Measurements from ENCODE around the gene NAGPA. TPM values are rescaled to one million over a fixed set of nuclear protein-coding genes. Genes with fewer than 3 reads are reported as not detected.

Gene NAGPA
- total and polyA plus RNA-seq, 2 of the 13 experiments (the other 11 are each of a cell fraction or from before 2014, with no cell fraction given), result 27.1 to 60.3 TPM

DNA sequence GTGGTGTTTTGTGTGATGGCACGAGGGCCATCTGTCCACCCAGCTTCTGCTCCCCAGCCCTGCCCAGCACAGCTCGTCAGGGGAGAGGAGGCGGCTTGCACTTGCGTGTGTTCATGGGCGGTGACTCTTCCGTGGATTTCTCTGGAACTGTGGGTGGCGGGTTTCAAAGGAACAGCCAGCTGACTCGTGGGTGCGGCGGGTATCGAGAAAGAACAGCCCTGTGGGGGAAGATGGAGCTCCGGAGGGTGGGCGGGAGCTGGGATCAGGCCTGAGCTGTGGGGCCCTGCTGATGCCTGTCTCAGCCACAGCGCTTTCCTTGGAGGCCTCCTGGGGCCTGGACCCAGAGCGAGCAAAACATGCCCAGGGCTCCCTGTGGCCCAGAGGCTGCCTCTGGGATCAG is 13.2 kb downstream of the NAGPA start (continued):
- TF ChIP-seq, protein P1, sequence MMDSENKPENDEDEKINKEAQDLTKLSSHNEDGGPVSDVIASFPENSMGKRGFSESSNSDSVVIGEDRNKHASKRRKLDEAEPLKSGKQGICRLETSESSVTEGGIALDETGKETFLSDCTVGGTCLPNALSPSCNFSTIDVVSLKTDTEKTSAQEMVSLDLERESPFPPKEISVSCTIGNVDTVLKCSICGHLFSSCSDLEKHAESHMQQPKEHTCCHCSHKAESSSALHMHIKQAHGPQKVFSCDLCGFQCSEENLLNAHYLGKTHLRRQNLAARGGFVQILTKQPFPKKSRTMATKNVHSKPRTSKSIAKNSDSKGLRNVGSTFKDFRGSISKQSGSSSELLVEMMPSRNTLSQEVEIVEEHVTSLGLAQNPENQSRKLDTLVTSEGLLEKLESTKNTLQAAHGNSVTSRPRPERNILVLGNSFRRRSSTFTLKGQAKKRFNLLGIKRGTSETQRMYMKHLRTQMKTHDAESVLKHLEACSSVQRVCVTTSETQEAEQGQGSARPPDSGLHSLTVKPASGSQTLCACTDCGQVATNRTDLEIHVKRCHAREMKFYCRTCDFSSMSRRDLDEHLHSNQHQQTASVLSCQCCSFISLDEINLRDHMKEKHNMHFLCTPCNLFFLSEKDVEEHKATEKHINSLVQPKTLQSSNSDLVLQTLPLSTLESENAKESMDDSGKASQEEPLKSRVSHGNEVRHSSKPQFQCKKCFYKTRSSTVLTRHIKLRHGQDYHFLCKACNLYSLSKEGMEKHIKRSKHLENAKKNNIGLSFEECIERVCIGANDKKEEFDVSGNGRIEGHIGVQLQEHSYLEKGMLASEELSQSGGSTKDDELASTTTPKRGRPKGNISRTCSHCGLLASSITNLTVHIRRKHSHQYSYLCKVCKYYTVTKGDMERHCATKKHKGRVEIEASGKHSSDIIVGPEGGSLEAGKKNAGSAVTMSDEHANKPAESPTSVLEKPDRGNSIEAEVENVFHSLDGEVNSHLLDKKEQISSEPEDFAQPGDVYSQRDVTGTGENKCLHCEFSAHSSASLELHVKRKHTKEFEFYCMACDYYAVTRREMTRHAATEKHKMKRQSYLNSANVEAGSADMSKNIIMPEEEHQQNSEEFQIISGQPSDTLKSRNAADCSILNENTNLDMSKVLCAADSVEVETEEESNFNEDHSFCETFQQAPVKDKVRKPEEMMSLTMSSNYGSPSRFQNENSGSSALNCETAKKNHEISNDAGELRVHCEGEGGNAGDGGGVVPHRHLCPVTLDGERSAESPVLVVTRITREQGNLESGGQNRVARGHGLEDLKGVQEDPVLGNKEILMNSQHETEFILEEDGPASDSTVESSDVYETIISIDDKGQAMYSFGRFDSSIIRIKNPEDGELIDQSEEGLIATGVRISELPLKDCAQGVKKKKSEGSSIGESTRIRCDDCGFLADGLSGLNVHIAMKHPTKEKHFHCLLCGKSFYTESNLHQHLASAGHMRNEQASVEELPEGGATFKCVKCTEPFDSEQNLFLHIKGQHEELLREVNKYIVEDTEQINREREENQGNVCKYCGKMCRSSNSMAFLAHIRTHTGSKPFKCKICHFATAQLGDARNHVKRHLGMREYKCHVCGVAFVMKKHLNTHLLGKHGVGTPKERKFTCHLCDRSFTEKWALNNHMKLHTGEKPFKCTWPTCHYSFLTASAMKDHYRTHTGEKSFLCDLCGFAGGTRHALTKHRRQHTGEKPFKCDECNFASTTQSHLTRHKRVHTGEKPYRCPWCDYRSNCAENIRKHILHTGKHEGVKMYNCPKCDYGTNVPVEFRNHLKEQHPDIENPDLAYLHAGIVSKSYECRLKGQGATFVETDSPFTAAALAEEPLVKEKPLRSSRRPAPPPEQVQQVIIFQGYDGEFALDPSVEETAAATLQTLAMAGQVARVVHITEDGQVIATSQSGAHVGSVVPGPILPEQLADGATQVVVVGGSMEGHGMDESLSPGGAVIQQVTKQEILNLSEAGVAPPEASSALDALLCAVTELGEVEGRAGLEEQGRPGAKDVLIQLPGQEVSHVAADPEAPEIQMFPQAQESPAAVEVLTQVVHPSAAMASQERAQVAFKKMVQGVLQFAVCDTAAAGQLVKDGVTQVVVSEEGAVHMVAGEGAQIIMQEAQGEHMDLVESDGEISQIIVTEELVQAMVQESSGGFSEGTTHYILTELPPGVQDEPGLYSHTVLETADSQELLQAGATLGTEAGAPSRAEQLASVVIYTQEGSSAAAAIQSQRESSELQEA (CRISPR knock-in tag; IDR thresholded peaks at IDR 0.05; ENCODE audit: not compliant biosample characterization), result peak; percentile 44
- no peak for TF ChIP-seq MTA3 (CRISPR knock-in tag; IDR thresholded peaks at IDR 0.05)

DNA sequence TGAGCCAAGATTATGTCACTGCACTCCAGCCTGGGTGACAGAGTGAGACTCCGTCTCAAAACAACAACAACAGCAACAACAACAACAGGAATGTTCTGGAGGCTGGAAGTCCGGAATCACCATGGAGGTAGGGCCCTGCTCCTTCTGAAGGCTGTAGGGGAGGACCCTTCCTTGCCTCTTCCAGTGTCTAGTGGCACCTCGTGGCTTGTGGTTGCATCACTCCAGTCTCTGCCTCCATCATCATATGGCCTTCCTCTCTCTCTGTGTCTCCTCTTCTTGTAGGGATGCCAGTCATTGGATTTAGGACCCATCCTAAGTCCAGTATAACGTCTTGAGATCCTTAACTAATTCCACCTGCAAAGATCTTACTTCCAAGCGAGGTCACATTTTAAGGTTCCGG is 14.0 kb downstream of the NAGPA start:
- intact Hi-C loops (cut with micrococcal nuclease; ENCODE audit: unreplicated experiment), result no loop called here

More for the DNA sequence above, 14.0 kb downstream of the NAGPA start:
- no peaks in the 10 kb centered on the region for H4K20me1 ChIP-seq (ENCODE audit: insufficient read depth, low read length)
- ATAC-seq (no peak), DNase-seq (ENCODE audit: low spot score) (no peak), FAIRE-seq (no peak)
- CTCF ChIA-PET (ENCODE audit: low intra/inter-chr PET ratio, low total read pairs), result no interaction called here
- in situ Hi-C loops (cut with HindIII; ENCODE audit: extremely low pct_ligation_motif_present, low pct_unique_long_range_greater_than_20kb), result no loop called here
- no peak overlapping the region for H3K4me2 ChIP-seq (ENCODE audit: low read depth, low read length)
- no peak overlapping the region for H3K27ac ChIP-seq (ENCODE audit: extremely low read length, insufficient read depth, low read length)
- no peak overlapping the region for H3K4me3 ChIP-seq (replicated peaks in 1 of 3; ENCODE audit: insufficient read depth in 1 of 3, low read depth in 2 of 3, low read length in 3 of 3)
- no TSS peak for BruUV-seq (replicated peaks)
- POLR2A ChIA-PET, result no interaction called here
- peaks cover 4 to 35% of the 10 kb centered on the region in 2 experiments for H3K27me3 ChIP-seq (ENCODE audit: control insufficient read depth in 1 of 2, insufficient read depth in 2 of 2, low read length in 2 of 2)
- no peaks in the 10 kb centered on the region for H3K9me3 ChIP-seq (ENCODE audit: low read length)
- 0 out of 5 replicates have a peak, but pooled peaks cover under 1 to 2% of the 10 kb centered on the region in 2 experiments for H3K36me3 ChIP-seq (replicated peaks in 1 of 2; ENCODE audit: control insufficient read depth in 1 of 2, insufficient read depth in 2 of 2, low read length in 2 of 2)
- no peaks in the 10 kb centered on the region for H3K4me1 ChIP-seq (ENCODE audit: insufficient read depth, low read length)
- no peaks in the 10 kb centered on the region for H3K79me2 ChIP-seq (ENCODE audit: insufficient read depth, low read length)
- H2AFZ ChIP-seq (ENCODE audit: low read length), result no peak overlapping the region
- WGBS (ENCODE audit: low lambda C conversion rate), result 54% methylated on average over 6 of the region's 6 CpGs
- peak; percentile 44; the same call in 1 of the 2 replicates for TF ChIP-seq CEBPB (IDR thresholded peaks at IDR 0.05; ENCODE audit: borderline replicate concordance, low read depth, low read length)
- TF ChIP-seq, protein P2, sequence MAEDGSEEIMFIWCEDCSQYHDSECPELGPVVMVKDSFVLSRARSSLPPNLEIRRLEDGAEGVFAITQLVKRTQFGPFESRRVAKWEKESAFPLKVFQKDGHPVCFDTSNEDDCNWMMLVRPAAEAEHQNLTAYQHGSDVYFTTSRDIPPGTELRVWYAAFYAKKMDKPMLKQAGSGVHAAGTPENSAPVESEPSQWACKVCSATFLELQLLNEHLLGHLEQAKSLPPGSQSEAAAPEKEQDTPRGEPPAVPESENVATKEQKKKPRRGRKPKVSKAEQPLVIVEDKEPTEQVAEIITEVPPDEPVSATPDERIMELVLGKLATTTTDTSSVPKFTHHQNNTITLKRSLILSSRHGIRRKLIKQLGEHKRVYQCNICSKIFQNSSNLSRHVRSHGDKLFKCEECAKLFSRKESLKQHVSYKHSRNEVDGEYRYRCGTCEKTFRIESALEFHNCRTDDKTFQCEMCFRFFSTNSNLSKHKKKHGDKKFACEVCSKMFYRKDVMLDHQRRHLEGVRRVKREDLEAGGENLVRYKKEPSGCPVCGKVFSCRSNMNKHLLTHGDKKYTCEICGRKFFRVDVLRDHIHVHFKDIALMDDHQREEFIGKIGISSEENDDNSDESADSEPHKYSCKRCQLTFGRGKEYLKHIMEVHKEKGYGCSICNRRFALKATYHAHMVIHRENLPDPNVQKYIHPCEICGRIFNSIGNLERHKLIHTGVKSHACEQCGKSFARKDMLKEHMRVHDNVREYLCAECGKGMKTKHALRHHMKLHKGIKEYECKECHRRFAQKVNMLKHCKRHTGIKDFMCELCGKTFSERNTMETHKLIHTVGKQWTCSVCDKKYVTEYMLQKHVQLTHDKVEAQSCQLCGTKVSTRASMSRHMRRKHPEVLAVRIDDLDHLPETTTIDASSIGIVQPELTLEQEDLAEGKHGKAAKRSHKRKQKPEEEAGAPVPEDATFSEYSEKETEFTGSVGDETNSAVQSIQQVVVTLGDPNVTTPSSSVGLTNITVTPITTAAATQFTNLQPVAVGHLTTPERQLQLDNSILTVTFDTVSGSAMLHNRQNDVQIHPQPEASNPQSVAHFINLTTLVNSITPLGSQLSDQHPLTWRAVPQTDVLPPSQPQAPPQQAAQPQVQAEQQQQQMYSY (CRISPR knock-in tag; IDR thresholded peaks at IDR 0.05), result no peak
- no peak for TF ChIP-seq SALL1 (CRISPR knock-in tag; IDR thresholded peaks at IDR 0.05)
- TF ChIP-seq TEAD3 (CRISPR knock-in tag; optimal IDR thresholded peaks at IDR 0.05; ENCODE audit: borderline replicate concordance), result no peak
- TF ChIP-seq, protein P3, sequence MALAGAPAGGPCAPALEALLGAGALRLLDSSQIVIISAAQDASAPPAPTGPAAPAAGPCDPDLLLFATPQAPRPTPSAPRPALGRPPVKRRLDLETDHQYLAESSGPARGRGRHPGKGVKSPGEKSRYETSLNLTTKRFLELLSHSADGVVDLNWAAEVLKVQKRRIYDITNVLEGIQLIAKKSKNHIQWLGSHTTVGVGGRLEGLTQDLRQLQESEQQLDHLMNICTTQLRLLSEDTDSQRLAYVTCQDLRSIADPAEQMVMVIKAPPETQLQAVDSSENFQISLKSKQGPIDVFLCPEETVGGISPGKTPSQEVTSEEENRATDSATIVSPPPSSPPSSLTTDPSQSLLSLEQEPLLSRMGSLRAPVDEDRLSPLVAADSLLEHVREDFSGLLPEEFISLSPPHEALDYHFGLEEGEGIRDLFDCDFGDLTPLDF (CRISPR knock-in tag; IDR thresholded peaks at IDR 0.05), result no peak
- TF ChIP-seq MTF1 (CRISPR knock-in tag; IDR thresholded peaks at IDR 0.05), result no peak
- no peak for TF ChIP-seq ZKSCAN5 (CRISPR knock-in tag; IDR thresholded peaks at IDR 0.05)
- TF ChIP-seq SRSF9 (IDR thresholded peaks at IDR 0.05; ENCODE audit: borderline replicate concordance, insufficient read depth, low read depth, low read length, poor library complexity, severe bottlenecking), result no peak
- H3K9ac ChIP-seq (ENCODE audit: insufficient read depth, low read depth, low read length), result no peak overlapping the region

Measured in HepG2 (cell line).